Skeletal muscle tissue (tissue), 4 donors: ENCODE data around the gene EXTL1. TPM values are rescaled to one million over a fixed set of nuclear protein-coding genes. Genes with fewer than 3 reads are reported as not detected.

Source experiments
- H3K27ac ChIP-seq: one replicate; pipeline ENCODE4 v1.7.0; 2013; ENCODE audit warnings: mild to moderate bottlenecking, low read depth, low read length, inconsistent platforms
- H3K27me3 ChIP-seq, 3 donors: one replicate each; pipeline ENCODE4 v1.7.0; 2013; ENCODE audit warnings: low read length in 3 of 3; ENCODE audit not compliant: control insufficient read depth in 3 of 3, insufficient read depth in 3 of 3
- H3K36me3 ChIP-seq, 3 donors: one replicate each; pipeline ENCODE4 v1.7.0; 2013; ENCODE audit warnings: low read length in 3 of 3; ENCODE audit not compliant: control insufficient read depth in 3 of 3, insufficient read depth in 3 of 3
- H3K4me1 ChIP-seq, 3 donors: one replicate each; pipeline ENCODE4 v1.7.0; 2013; ENCODE audit warnings: low read length in 3 of 3, mild to moderate bottlenecking in 3 of 3; ENCODE audit not compliant: control insufficient read depth in 3 of 3, insufficient read depth in 3 of 3
- H3K4me3 ChIP-seq, 3 donors: one replicate each; pipeline ENCODE4 v1.7.0; 2013; ENCODE audit warnings: low read length in 3 of 3
- H3K9ac ChIP-seq, 3 donors: one replicate each; pipeline ENCODE4 v1.7.0; 2013; ENCODE audit warnings: low read length in 3 of 3, mild to moderate bottlenecking in 3 of 3, moderate library complexity in 2 of 3, low read depth in 1 of 3
- H3K9me3 ChIP-seq, 3 donors: one replicate each; pipeline ENCODE4 v1.7.0; 2013; ENCODE audit warnings: low read length in 3 of 3; ENCODE audit not compliant: control insufficient read depth in 3 of 3
- total RNA-seq: library from RNA; depleted of rRNA; stranded (reverse); fragments of >200 nt; gene quantifications from one replicate; pipeline ENCODE4 v1.2.3, GENCODE V29; 2014
- donor health status: Osteomylitis.

EXTL1 gene
- total RNA-seq, 1 donor from 2014 or later, result 0.52 TPM

DNA sequence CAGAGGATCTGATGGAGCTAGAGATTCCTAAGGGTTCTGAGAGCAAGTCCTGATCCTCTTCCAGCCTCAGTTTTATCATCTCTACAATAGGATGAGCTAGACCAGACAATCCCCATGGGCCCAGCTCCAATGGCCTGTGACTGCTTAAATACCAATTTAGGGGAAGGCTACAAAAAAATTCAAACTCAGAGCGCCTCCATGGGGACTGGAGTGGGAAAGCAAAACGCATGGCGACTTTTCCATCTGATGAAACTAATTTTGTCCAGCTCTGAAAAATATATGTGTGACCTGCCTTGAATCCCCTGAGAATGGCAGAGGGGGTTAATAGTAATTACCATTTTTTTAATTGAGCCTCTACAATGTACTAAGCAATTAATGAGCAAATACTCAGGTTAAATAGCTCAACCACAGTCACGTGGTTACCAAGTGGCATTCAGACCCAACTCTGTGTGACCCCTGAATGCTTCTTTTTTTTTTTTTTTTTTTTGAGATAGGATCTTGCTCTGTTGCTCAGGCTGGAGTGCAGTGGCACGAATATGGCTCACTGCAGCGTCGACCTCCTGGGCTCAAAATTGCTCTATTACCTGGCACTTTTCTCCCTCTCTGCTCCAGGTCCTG is 8.4 kb downstream of the EXTL1 start:
- Histone ChIP-seq H3K36me3 (peaks cover 3 to 23% (median 6%) of the 10 kb centered on the region in 3 donors), H3K4me1 (peaks cover 10 to 22% (median 14%) of the 10 kb centered on the region in 3 donors), H3K9me3 (no peaks in the 10 kb centered on the region), H3K9ac (no peak overlapping the region), H3K27ac (no peak overlapping the region), H3K4me3 (no peak overlapping the region), H3K27me3 (no peaks in the 10 kb centered on the region)

DNA sequence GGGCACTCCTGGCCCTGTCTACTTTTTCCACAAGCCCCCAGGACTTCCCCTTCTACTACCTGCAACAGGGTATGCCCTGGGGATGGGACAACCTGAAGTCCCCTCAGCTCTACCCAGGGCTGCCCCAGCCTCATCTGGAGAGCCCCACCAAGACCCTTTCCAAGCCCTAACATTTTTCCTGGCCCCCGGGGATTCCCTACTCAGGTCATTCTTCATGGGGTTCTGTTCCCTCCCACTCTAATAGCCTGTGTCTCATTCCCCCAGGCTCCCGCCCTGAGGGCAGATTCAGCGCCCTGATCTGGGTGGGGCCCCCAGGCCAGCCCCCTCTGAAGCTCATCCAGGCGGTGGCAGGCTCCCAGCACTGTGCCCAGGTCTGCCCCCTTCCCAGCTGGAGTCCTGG is 9.6 kb downstream of the EXTL1 start:
- H3K4me3 ChIP-seq, result no peak overlapping the region
- H3K9ac ChIP-seq, result no peak overlapping the region
- H3K4me1 ChIP-seq, result peaks cover 14 to 24% (median 19%) of the 10 kb centered on the region in 3 donors
- peaks cover 3 to 23% (median 6%) of the 10 kb centered on the region in 3 donors for H3K36me3 ChIP-seq
- no peaks in the 10 kb centered on the region for H3K9me3 ChIP-seq
- H3K27me3 ChIP-seq, result no peaks in the 10 kb centered on the region
- H3K27ac ChIP-seq, result no peak overlapping the region

DNA sequence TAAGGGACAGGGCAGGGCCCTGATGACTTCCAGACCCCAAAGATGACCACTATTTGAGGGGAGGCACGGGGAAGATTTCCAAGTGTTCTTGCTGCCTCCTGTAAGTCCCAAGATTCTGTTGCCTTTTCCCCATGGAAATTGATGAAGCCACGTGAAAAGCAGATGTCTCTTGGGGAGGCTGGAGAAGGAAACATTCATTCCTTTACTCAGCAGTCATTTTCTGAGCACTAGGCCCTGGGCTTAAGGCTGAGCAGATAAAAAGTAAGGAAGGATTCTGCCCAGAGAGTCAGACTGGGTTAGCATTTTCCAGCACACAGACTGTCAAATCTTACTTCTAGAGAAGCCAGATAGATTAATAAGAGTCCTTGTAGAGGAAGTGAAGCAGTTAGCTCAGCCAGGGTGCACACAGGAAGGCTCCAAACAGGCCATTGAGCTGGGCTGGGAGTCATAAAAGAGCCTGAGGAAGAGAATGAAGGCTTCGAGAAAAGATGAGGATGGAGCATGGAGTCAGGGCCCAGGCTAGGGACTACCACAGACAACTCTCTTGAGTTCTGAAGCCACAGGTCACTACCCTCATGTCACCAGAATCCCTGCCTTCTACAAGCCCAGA is 10.1 kb downstream of the EXTL1 start:
- no peaks in the 10 kb centered on the region for H3K9me3 ChIP-seq
- H3K36me3 ChIP-seq, result peaks cover 3 to 21% (median 6%) of the 10 kb centered on the region in 3 donors
- no peak overlapping the region for H3K27ac ChIP-seq
- no peak overlapping the region for H3K4me3 ChIP-seq
- H3K4me1 ChIP-seq, result peaks cover 19 to 26% (median 23%) of the 10 kb centered on the region in 3 donors
- H3K27me3 ChIP-seq, result no peaks in the 10 kb centered on the region
- no peak overlapping the region for H3K9ac ChIP-seq

DNA sequence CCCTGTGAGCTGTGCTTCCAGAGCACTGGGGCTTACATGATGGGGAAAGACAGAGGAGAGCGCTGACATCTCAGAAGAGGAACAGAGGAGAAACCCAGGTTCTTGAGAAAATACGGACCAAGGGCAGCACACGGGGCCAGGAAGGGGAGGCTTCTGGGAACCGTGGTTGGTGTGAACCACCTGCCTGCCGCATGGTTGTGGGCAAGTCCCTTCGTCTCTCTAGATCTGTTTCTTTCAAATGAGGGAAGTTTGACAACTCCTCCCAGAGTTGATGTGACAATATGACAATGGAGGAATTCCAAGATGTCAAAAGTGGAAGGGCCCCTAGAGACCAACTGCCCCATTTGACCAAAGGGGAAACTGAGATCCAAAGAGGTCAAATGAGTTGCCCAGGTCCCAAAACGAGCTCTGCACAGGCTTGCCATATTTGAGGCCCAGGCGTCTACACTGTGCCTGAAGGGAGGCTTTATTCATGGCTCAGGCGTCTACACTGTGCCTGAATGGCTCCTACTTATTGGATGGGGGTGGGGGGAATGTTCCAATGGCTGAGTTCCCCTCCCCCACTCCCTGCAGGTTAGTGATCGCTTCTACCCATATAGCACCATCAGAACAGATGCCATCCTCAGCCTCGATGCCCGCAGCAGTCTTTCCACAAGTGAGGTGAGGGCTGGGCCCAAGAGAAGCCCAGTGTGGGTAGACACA is 11.2 kb downstream of the EXTL1 start:
- H3K4me3 ChIP-seq, result no peak overlapping the region
- peaks cover 22 to 35% (median 32%) of the 10 kb centered on the region in 3 donors for H3K4me1 ChIP-seq
- H3K27ac ChIP-seq, result no peak overlapping the region
- H3K9ac ChIP-seq, result no peak overlapping the region
- no peaks in the 10 kb centered on the region for H3K27me3 ChIP-seq
- H3K36me3 ChIP-seq, result peaks cover 3 to 17% (median 6%) of the 10 kb centered on the region in 3 donors
- no peaks in the 10 kb centered on the region for H3K9me3 ChIP-seq

DNA sequence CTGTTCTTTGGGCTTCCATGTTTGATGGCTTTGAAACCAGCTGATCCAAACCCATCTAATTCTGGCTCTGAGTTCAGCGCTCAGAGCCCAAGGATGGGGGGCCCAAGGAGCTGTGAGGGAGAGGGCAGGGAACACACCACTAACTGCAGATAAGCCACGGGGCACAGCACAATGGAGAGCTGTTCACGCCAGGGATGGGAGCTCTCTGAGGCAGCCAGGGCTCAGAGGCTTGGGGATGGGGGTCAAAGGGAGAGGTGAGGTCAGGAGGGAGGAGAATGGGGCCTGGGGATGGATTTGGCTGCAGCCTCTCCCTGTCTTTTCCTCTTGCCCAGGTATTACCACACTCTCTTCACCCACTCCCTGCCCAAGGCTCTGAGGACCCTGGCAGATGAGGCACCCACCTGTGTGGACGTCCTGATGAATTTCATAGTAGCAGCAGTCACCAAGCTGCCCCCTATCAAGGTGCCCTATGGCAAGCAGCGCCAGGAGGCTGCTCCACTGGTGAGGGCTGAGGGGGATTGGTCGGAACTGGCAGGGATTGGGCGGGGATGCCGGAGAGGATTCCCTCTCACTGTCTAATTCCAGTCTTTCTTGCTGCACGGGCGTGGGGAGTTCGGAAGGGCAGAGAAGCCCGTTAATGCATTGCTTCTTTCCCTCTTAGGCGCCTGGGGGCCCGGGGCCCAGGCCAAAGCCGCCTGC is 13.1 kb downstream of the EXTL1 start:
- H3K9ac ChIP-seq, result peak overlapping the region; percentile 98 to 100 (median 100)

DNA sequence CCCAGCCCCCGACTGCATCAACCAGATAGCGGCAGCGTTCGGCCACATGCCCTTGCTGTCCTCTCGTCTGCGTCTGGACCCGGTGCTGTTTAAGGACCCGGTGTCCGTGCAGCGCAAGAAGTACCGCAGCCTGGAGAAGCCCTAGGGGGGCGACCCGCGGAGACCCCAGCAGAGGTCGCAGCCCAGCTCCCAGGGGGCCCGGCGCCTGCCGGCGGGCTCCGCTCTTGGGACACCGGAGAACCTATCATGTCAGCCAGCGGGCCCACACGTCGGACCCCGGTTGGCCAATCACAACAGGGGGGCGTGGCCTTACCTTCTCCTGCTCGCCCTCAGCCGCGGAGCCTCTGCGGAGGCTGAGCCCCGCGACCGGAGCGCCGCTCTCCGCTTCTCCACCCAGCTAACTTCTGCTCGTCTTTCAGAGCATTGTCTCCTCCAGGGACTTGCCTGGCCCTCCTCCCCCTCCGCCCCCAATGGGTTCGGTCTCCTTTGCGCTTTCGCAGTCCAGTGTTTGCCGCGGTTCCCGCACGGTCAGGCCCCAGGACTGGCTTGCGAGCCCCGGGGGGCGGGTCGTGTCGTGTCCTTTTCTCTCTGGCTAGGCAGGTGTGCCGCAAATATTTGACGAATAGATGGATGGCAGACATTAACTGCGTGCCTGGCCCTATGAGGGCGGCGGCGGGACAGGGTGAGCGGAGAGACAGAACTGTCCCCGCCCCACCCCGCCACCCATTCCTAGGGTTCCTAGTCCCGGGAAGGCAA is 13.8 kb downstream of the EXTL1 start:
- Histone ChIP-seq H3K27ac (peak overlapping the region; percentile 100), H3K36me3 (peaks cover 3 to 11% (median 5%) of the 10 kb centered on the region in 3 donors), H3K27me3 (no peaks in the 10 kb centered on the region), H3K9me3 (no peaks in the 10 kb centered on the region), H3K9ac (peak overlapping the region; percentile 98 to 100 (median 100)), H3K4me3 (peak overlapping the region; percentile 88 to 98 (median 94)), H3K4me1 (peaks cover 24 to 48% (median 42%) of the 10 kb centered on the region in 3 donors)

More for the DNA sequence above, 13.1 kb downstream of the EXTL1 start:
- H3K9me3 ChIP-seq, result no peaks in the 10 kb centered on the region
- H3K27me3 ChIP-seq, result no peaks in the 10 kb centered on the region
- H3K36me3 ChIP-seq, result peaks cover 3 to 12% (median 5%) of the 10 kb centered on the region in 3 donors
- peak overlapping the region; percentile 88 to 98 (median 94) for H3K4me3 ChIP-seq
- peaks cover 24 to 48% (median 42%) of the 10 kb centered on the region in 3 donors for H3K4me1 ChIP-seq
- peak overlapping the region; percentile 100 for H3K27ac ChIP-seq

DNA sequence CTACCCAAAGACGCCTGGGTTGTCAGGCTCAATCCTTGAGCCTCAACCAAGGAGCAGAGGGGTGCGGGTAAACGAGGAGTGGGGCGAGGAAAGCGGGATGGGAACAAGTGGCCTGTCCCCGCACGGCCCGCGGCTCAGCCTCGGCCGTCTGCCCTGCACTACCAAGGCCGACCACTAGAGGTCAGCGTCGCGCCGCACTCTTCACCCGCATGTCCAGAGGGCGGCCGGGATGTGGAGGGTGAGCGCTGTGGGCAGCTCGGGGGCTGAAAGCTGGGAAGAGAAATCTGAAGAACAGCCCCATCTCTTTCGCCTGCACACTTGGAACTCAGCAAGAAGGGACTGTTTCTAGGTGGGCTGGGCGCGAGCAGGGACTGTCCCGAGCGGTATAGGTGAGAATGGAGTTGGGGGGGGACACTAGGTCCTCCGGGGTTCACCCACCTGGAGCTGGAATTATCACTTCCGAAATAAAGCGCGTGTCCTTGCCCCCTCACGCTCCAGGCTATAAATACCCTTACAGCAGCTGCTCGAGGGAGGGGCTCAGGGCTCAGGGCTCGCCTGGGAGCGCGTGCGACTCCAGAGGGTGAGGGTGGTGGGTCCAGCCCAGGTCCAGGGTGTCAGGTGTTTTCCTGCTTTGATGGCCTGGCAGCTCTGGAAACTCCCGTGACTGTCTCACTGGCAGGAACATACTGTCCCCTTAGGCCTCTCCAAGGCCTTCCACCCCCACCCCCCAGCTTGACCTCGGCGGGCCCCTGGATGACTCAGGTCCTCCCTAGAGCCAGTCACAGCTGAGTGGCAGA is 14.6 kb downstream of the EXTL1 start:
- peak overlapping the region; percentile 98 to 100 (median 100) for H3K9ac ChIP-seq

DNA sequence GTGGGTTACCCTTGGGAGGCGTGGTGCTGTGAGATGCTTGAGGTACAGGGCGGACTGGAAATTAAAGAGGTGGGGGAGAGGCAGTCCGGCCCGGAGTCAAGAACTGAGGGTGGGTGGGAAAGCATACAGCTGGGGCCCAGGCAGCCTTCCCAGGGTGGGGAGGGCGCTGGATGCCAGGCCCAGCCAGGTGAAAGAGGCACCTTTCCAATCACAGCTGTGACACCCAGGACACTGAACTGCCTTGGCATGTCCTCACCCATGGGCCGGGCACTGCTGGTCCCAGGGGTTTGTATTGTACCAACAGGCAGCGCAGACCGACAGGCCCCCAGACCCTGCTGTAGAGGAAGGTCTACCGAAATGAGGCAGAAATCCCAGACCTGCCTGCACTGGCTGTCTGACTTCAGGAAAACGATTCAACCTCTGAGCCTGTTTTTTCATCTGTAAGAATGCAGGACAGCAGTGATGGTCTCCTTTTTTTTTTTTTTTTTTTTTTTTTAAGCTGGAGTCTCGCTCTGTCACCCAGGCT is 15.2 kb downstream of the EXTL1 start:
- Histone ChIP-seq H3K4me3 (peak overlapping the region in 2 of 3 donors; percentile 54 to 58), H3K4me1 (peaks cover 24 to 48% (median 42%) of the 10 kb centered on the region in 3 donors), H3K9me3 (no peaks in the 10 kb centered on the region), H3K27ac (peak overlapping the region; percentile 100), H3K9ac (peak overlapping the region; percentile 76 to 100 (median 77)), H3K27me3 (no peaks in the 10 kb centered on the region), H3K36me3 (no peaks in the 10 kb centered on the region)

More for the DNA sequence above, 14.6 kb downstream of the EXTL1 start:
- H3K27me3 ChIP-seq, result no peaks in the 10 kb centered on the region
- peaks cover 0 to 3% (median 0%) of the 10 kb centered on the region in 3 donors for H3K36me3 ChIP-seq
- peaks cover 24 to 48% (median 42%) of the 10 kb centered on the region in 3 donors for H3K4me1 ChIP-seq
- H3K27ac ChIP-seq, result peak overlapping the region; percentile 100
- no peaks in the 10 kb centered on the region for H3K9me3 ChIP-seq
- H3K4me3 ChIP-seq, result peak overlapping the region; percentile 88 to 98 (median 94)
